Keratinocyte (primary cell): ENCODE data around the gene PCDHGB6. TPM values are rescaled to one million over a fixed set of nuclear protein-coding genes. Genes with fewer than 3 reads are reported as not detected.

Experiments used
- DNase-seq: peaks from one replicate; pipeline ENCODE4 v3.0.0-alpha.2; 2011; ENCODE audit warnings: low read depth, missing footprints, low spot score
- FAIRE-seq: peaks from 2 replicates; lab custom pipeline; 2011; peaks lifted over from hg19 to GRCh38; lab: Jason Lieb, UNC
- H2AFZ ChIP-seq: 2 replicates; pipeline ENCODE4 v1.6.0; 2012; ENCODE audit warnings: low read length, control low read depth, inconsistent platforms; ENCODE audit not compliant: control insufficient read depth
- H3K27ac ChIP-seq: 2 replicates; pipeline ENCODE4 v1.5.1; 2011; ENCODE audit warnings: low read length; ENCODE audit not compliant: control insufficient read depth, insufficient read depth
- H3K27me3 ChIP-seq: 3 replicates; pipeline ENCODE4 v1.6.0; 2011; ENCODE audit warnings: low read length; ENCODE audit not compliant: control insufficient read depth, insufficient read depth; ENCODE audit errors: extremely low read depth
- H3K36me3 ChIP-seq, 2 experiments: 2 replicates in 1 of 2; 3 replicates in 1 of 2; pipeline ENCODE4 v1.5.1; 2011; ENCODE audit warnings: low read length in 2 of 2, mild to moderate bottlenecking in 1 of 2; ENCODE audit not compliant: control insufficient read depth in 2 of 2, insufficient read depth in 2 of 2; ENCODE audit errors: extremely low read depth in 1 of 2
- H3K4me1 ChIP-seq: 3 replicates; pipeline ENCODE4 v1.5.1; 2011; ENCODE audit warnings: low read length; ENCODE audit not compliant: control insufficient read depth, insufficient read depth; ENCODE audit errors: extremely low read depth
- H3K4me2 ChIP-seq: 3 replicates; pipeline ENCODE4 v1.6.0; 2011; ENCODE audit warnings: low read depth, low read length; ENCODE audit not compliant: control insufficient read depth, insufficient read depth; ENCODE audit errors: extremely low read depth
- H3K4me3 ChIP-seq, 3 experiments: fragments of 200-600 bp in 1 of 3; sonication (generic) in 1 of 3; 2 replicates in 2 of 3; 3 replicates in 1 of 3; pipeline ENCODE4 v1.5.1; 2011 to 2016; ENCODE audit warnings: low read length in 3 of 3, mild to moderate bottlenecking in 3 of 3, control low read depth in 2 of 3, inconsistent platforms in 1 of 3, low read depth in 1 of 3, mixed read lengths in 1 of 3, mixed run types in 1 of 3, moderate library complexity in 1 of 3; ENCODE audit not compliant: control insufficient read depth in 2 of 3, insufficient read depth in 2 of 3; ENCODE audit errors: extremely low read depth in 1 of 3
- H3K79me2 ChIP-seq: 2 replicates; pipeline ENCODE4 v1.6.0; 2012; ENCODE audit warnings: low read length; ENCODE audit not compliant: control insufficient read depth, insufficient read depth
- H3K9ac ChIP-seq: 3 replicates; pipeline ENCODE4 v1.6.0; 2011; ENCODE audit warnings: low read length; ENCODE audit not compliant: control insufficient read depth, insufficient read depth; ENCODE audit errors: extremely low read depth
- H3K9me1 ChIP-seq: 3 replicates; pipeline ENCODE4 v1.6.0; 2011; ENCODE audit warnings: low read length; ENCODE audit not compliant: control insufficient read depth, insufficient read depth; ENCODE audit errors: extremely low read depth
- H3K9me3 ChIP-seq: 2 replicates; pipeline ENCODE4 v1.5.1; 2012; ENCODE audit warnings: low read depth, low read length; ENCODE audit not compliant: control insufficient read depth
- H4K20me1 ChIP-seq: 3 replicates; pipeline ENCODE4 v1.6.0; 2011; ENCODE audit warnings: low read length; ENCODE audit not compliant: control insufficient read depth, insufficient read depth; ENCODE audit errors: extremely low read depth
- EZH2 ChIP-seq: IDR thresholded peaks from one replicate; pipeline ENCODE4 v1.6.1; 2012; ENCODE audit warnings: inconsistent platforms, mild to moderate bottlenecking, low read length, moderate library complexity
- dilution Hi-C: fragments of 300-500 bp; cut with MboI; formaldehyde crosslinking; loops from one replicate; pipeline ENCODE4 v1.7.0; 2020; ENCODE audit warnings: low sequenced_read_pairs; ENCODE audit not compliant: extremely low pct_ligation_motif_present
- polyA plus RNA-seq, 5 experiments: library from polyadenylated mRNA; depleted of rRNA in 3 of 5; stranded (reverse) in 3 of 5; stranded (forward) in 1 of 5; unstranded in 1 of 5; fragments of >200 nt; gene quantifications; 1 replicate in 1 of 5; 2 replicates in 3 of 5; 3 replicates in 1 of 5; pipeline versions ENCODE4 v1.2.1 to v1.2.3, GENCODE V29; 2011 to 2012; ENCODE audit warnings: missing spikeins in 2 of 5, low read depth in 1 of 5, low replicate concordance in 1 of 5
- TF ChIP-seq, protein P1 (sequence below), 3 experiments: IDR thresholded peaks in 1 of 3; conservative IDR thresholded peaks in 1 of 3; optimal IDR thresholded peaks in 1 of 3; 2 replicates in 2 of 3; 3 replicates in 1 of 3; pipeline versions ENCODE3 to v1.5.1; 2011; ENCODE audit warnings: low read length in 3 of 3, mild to moderate bottlenecking in 3 of 3, moderate library complexity in 2 of 3, control low read depth in 1 of 3, inconsistent platforms in 1 of 3; ENCODE audit not compliant: insufficient read depth in 2 of 3; ENCODE audit errors: extremely low read depth in 1 of 3

Gene PCDHGB6
- polyA plus RNA-seq, 1 donor (not counting 4 experiments of a cell fraction or from before 2014, with no cell fraction given) = 0.30 TPM

DNA sequence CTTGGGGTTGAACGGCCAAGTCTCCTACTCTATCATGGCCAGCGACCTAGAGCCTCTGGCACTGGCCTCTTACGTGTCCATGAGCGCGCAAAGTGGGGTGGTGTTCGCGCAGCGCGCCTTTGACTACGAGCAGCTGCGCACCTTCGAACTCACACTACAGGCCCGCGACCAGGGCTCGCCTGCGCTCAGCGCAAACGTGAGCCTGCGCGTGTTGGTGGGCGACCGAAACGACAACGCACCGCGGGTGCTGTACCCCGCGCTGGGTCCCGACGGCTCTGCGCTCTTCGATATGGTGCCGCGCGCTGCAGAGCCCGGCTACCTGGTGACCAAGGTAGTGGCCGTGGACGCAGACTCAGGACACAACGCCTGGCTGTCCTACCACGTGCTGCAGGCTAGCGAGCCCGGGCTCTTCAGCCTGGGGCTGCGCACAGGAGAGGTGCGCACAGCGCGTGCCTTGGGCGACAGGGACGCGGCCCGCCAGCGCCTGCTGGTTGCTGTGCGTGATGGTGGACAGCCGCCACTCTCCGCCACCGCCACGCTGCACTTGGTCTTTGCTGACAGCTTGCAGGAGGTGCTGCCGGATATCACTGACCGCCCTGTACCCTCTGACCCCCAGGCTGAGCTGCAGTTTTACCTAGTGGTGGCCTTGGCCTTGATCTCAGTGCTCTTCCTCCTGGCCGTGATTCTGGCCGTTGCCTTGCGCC is 8.1 kb upstream of the PCDHGB6 start:
- Histone ChIP-seq H3K9ac (no peak overlapping the region), H3K4me2 (no peak overlapping the region), H3K27me3 (peaks cover 10% of the 10 kb centered on the region), H3K27ac (no peak overlapping the region), H3K4me3 (no peak overlapping the region), H3K79me2 (no peaks in the 10 kb centered on the region), H3K36me3 (no peaks in the 10 kb centered on the region), H3K4me1 (no peaks in the 10 kb centered on the region), H3K9me1 (no peaks in the 10 kb centered on the region), H4K20me1 (no peaks in the 10 kb centered on the region), H2AFZ (no peak overlapping the region), H3K9me3 (peaks cover 26% of the 10 kb centered on the region)
- TF ChIP-seq, protein P1, sequence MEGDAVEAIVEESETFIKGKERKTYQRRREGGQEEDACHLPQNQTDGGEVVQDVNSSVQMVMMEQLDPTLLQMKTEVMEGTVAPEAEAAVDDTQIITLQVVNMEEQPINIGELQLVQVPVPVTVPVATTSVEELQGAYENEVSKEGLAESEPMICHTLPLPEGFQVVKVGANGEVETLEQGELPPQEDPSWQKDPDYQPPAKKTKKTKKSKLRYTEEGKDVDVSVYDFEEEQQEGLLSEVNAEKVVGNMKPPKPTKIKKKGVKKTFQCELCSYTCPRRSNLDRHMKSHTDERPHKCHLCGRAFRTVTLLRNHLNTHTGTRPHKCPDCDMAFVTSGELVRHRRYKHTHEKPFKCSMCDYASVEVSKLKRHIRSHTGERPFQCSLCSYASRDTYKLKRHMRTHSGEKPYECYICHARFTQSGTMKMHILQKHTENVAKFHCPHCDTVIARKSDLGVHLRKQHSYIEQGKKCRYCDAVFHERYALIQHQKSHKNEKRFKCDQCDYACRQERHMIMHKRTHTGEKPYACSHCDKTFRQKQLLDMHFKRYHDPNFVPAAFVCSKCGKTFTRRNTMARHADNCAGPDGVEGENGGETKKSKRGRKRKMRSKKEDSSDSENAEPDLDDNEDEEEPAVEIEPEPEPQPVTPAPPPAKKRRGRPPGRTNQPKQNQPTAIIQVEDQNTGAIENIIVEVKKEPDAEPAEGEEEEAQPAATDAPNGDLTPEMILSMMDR (optimal IDR thresholded peaks at IDR 0.05 in 1 of 3, IDR thresholded peaks at IDR 0.05 in 1 of 3, conservative IDR thresholded peaks at IDR 0.05 in 1 of 3; ENCODE audit: extremely low read depth in 1 of 3, insufficient read depth in 2 of 3, low read length in 3 of 3) = no peak
- no peak for TF ChIP-seq EZH2
- FAIRE-seq (no peak), DNase-seq (no peak)
- dilution Hi-C loops = no loop called here

DNA sequence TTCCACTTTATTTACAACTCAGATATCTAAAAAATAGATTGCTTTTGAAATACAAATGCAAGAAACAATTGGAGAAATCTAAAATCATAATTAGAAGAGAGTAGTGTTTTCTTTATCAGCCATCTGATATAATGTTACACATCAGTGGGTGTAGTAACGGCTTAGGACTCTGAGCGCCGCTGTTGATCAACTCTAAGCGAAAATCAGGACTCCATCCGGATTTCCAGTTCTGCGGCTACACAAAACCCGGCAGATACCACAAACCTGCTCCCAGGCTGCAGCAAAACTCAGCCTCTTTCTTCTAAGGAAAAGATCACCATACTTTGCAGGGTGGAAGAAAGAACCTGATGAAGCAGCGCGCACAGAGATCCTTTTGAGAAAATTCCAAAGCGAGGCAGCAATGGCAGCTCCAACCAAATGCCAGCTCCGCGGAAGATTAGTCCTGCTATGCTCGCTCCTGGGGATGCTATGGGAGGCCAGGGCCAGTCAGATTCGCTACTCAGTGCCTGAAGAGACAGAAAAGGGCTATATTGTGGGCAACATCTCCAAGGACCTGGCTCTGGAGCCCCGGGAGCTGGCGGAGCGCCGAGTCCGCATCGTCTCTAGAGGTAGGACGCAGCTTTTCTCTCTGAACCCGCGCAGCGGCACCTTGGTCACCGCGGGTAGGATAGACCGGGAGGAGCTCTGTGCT is 5.1 kb upstream of the PCDHGB6 start, which contains the start of gene PCDHGA9:
PCDHGA9 (plus strand) TSS at position 226 of the 691 bp plus-strand sequence; CDS start at position 401, 175 bp downstream.
- H3K9me1 ChIP-seq = no peaks in the 10 kb centered on the region
- H3K4me3 ChIP-seq = peak within 1 kb of the TSS; percentile 1 to 18 (median 11)
- dilution Hi-C loops = no loop called here
- TF ChIP-seq EZH2 = no peak
- TF ChIP-seq, protein P1 (optimal IDR thresholded peaks at IDR 0.05 in 1 of 3, IDR thresholded peaks at IDR 0.05 in 1 of 3, conservative IDR thresholded peaks at IDR 0.05 in 1 of 3; ENCODE audit: extremely low read depth in 1 of 3, insufficient read depth in 2 of 3, low read length in 3 of 3) = peak; percentile 40 to 50 (median 47)
- no peaks in the 10 kb centered on the region for H3K79me2 ChIP-seq
- H3K9ac ChIP-seq = no peak within 1 kb of the TSS
- FAIRE-seq = no peak
- peaks cover 27% of the 10 kb centered on the region for H3K9me3 ChIP-seq
- H3K4me1 ChIP-seq = no peaks in the 10 kb centered on the region
- no peak within 1 kb of the TSS for H3K27ac ChIP-seq
- H3K36me3 ChIP-seq = no peaks in the 10 kb centered on the region
- peaks cover 10% of the 10 kb centered on the region for H3K27me3 ChIP-seq
- H2AFZ ChIP-seq = no peak within 1 kb of the TSS
- H4K20me1 ChIP-seq = no peaks in the 10 kb centered on the region
- DNase-seq = no peak
- H3K4me2 ChIP-seq = peak within 1 kb of the TSS; percentile 18
